Upper lobe of left lung (tissue), 4 donors: ENCODE results near the gene ELANE.

ENCODE experiments used
- POLR2A ChIP-seq, 4 donors: fragments of 450-650 bp; IDR thresholded peaks; one replicate each; pipeline ENCODE4 v1.5.1; 2016 to 2017; ENCODE audit warnings: antibody characterized with exemption in 4 of 4, mild to moderate bottlenecking in 2 of 4
- TF ChIP-seq, protein P1 (sequence below), 6 experiments: fragments of 450-650 bp in 4 of 6; fragments of 200-600 bp in 2 of 6; sonication (generic) in 2 of 6; IDR thresholded peaks; one replicate each; pipeline ENCODE4 v1.5.1; 2016 to 2019; ENCODE audit warnings: antibody characterized with exemption in 6 of 6

DNA sequence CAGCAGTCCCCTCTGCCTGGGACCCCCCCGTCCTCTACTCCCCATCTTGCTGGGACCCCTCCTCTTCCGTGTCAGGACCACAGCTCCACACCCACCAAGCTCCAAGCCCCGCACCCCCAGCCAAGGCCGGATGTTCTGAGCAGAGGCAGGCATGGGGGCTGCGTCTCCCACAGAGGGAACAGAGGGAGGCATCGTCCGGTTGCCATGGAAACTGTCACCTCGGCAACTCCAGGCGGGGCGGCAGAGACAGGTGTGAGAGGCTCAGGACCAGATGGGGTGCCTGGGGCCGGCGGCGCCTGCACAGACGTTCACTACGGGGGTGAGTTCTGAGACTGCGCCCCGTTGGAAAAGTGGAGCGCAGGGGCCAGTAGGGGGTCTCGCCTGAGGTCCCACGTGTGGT, 46.6 kb downstream of the ELANE start:
- TF ChIP-seq, protein P1, sequence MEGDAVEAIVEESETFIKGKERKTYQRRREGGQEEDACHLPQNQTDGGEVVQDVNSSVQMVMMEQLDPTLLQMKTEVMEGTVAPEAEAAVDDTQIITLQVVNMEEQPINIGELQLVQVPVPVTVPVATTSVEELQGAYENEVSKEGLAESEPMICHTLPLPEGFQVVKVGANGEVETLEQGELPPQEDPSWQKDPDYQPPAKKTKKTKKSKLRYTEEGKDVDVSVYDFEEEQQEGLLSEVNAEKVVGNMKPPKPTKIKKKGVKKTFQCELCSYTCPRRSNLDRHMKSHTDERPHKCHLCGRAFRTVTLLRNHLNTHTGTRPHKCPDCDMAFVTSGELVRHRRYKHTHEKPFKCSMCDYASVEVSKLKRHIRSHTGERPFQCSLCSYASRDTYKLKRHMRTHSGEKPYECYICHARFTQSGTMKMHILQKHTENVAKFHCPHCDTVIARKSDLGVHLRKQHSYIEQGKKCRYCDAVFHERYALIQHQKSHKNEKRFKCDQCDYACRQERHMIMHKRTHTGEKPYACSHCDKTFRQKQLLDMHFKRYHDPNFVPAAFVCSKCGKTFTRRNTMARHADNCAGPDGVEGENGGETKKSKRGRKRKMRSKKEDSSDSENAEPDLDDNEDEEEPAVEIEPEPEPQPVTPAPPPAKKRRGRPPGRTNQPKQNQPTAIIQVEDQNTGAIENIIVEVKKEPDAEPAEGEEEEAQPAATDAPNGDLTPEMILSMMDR (IDR thresholded peaks at IDR 0.05), result no peak
- TF ChIP-seq POLR2A (IDR thresholded peaks at IDR 0.05), result no peak
